ENCODE data around the gene IRF8. TPM values are rescaled to one million over a fixed set of nuclear protein-coding genes. Genes with fewer than 3 reads are reported as not detected.

IRF8 gene
- total RNA-seq, 1 experiment from 2014 or later, result 0.28 TPM

DNA sequence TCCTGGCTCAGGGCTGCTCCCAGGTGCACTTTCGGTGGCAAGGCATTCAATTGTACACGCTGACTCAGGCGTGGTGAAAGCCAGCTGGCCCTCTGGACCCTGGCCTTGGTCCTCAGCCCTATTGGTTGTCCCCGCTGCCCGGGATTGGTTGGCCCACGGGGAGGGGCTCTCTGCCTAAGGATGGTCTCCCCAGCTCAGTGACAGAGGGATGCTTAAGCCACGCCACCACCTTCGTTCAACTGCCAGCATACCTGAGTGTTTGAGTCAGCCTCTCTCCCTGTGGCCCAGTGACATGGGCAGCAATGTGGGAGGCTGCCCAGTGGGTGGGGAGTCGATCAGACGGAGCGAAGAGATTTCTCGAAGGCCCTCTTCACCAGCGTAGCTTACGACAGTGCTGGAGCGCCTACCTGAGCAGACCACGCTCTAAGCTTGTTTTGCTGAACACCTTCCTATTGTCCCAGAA, 30.3 kb downstream of the IRF8 start:
- H4K8ac ChIP-seq (replicated peaks; ENCODE audit: insufficient read length, low read depth, low read length), result no peak overlapping the region
- no peaks in the 10 kb centered on the region for H3K27me3 ChIP-seq (ENCODE audit: insufficient read depth, low read length)
- Mint-ChIP-seq H3K36me3 (ENCODE audit: insufficient read depth in 1 of 3, low read depth in 3 of 3) (no peaks in the 10 kb centered on the region), H3K27me3 (ENCODE audit: low read depth) (peaks cover 2% of the 10 kb centered on the region), H3K9me3 (no peaks in the 10 kb centered on the region), H3K4me1 (peaks cover 16 to 24% of the 10 kb centered on the region in 2 experiments), H3K4me3 (no peak overlapping the region), H3K27ac (no peak overlapping the region)
- H3K9me3 ChIP-seq (ENCODE audit: control insufficient read depth, low read depth, low read length), result no peaks in the 10 kb centered on the region
- no peak overlapping the region for H2BK120ac ChIP-seq (ENCODE audit: low read depth, low read length, poor library complexity, severe bottlenecking)
- H3K4me1 ChIP-seq (ENCODE audit: insufficient read depth, low read length), result no peaks in the 10 kb centered on the region
- no peak overlapping the region for H3K4me2 ChIP-seq (ENCODE audit: insufficient read depth, insufficient read length, low read length)
- no peak overlapping the region for H4K5ac ChIP-seq (ENCODE audit: insufficient read length, low read depth, low read length)
- H3K23ac ChIP-seq (ENCODE audit: insufficient read length, low read depth, low read length), result no peak overlapping the region
- H3K79me2 ChIP-seq (ENCODE audit: insufficient read depth, low read length), result no peaks in the 10 kb centered on the region
- no peaks in the 10 kb centered on the region for H3K79me1 ChIP-seq (ENCODE audit: insufficient read depth, low read depth, low read length, poor library complexity, severe bottlenecking)
- no peak overlapping the region for H3K56ac ChIP-seq (ENCODE audit: insufficient read length, low read depth, low read length)
- no peaks in the 10 kb centered on the region for H4K20me1 ChIP-seq (ENCODE audit: control insufficient read depth, insufficient read depth, insufficient read length)
- H2BK12ac ChIP-seq (ENCODE audit: insufficient read length, low read depth, low read length), result no peak overlapping the region
- no peak overlapping the region for H4K91ac ChIP-seq (ENCODE audit: insufficient read length, low read depth, low read length)
- H3T11ph ChIP-seq (ENCODE audit: low read length), result no peak overlapping the region
- H3K27ac ChIP-seq (ENCODE audit: insufficient read length, low read depth, low read length), result no peak overlapping the region
- DNase-seq, result no peak
- no peak overlapping the region for H3K18ac ChIP-seq (ENCODE audit: insufficient read length, low read depth, low read length)
- no CpG with 5 or more reads among the region's 16 CpGs for WGBS (ENCODE audit: extremely low coverage, insufficient read length, low lambda C conversion rate)
- TF ChIP-seq, protein P1, sequence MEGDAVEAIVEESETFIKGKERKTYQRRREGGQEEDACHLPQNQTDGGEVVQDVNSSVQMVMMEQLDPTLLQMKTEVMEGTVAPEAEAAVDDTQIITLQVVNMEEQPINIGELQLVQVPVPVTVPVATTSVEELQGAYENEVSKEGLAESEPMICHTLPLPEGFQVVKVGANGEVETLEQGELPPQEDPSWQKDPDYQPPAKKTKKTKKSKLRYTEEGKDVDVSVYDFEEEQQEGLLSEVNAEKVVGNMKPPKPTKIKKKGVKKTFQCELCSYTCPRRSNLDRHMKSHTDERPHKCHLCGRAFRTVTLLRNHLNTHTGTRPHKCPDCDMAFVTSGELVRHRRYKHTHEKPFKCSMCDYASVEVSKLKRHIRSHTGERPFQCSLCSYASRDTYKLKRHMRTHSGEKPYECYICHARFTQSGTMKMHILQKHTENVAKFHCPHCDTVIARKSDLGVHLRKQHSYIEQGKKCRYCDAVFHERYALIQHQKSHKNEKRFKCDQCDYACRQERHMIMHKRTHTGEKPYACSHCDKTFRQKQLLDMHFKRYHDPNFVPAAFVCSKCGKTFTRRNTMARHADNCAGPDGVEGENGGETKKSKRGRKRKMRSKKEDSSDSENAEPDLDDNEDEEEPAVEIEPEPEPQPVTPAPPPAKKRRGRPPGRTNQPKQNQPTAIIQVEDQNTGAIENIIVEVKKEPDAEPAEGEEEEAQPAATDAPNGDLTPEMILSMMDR (conservative IDR thresholded peaks at IDR 0.05), result no peak
- H2AFZ ChIP-seq (ENCODE audit: low read length), result no peak overlapping the region
- H2AK5ac ChIP-seq (ENCODE audit: insufficient read length, low read length), result no peak overlapping the region
- H3K23me2 ChIP-seq (ENCODE audit: insufficient read length, low read depth, low read length, poor library complexity, severe bottlenecking), result no peaks in the 10 kb centered on the region
- no peak overlapping the region for H2BK15ac ChIP-seq (ENCODE audit: low read depth, low read length)
- no peak overlapping the region for H3K9ac ChIP-seq (ENCODE audit: extremely low read depth, insufficient read length, low read length)
- no peak overlapping the region for H3K4ac ChIP-seq (ENCODE audit: low read depth, low read length)
- no peak overlapping the region for H3K14ac ChIP-seq (ENCODE audit: insufficient read depth, low read length)
- no peak overlapping the region for H2BK5ac ChIP-seq (ENCODE audit: insufficient read length, low read length)
- H2BK20ac ChIP-seq (ENCODE audit: low read depth, low read length, poor library complexity, severe bottlenecking), result no peak overlapping the region

Measured in H9 (cell line).